Spleen (tissue), 7 donors: ENCODE data around the gene VCPKMT.

Experiments
- CTCF ChIP-seq, 11 experiments: fragments of 200-600 bp in 7 of 11; fragments of 450-650 bp in 4 of 11; sonication (generic) in 4 of 11; IDR thresholded peaks in 8 of 11; conservative IDR thresholded peaks in 3 of 11; 1 replicate in 7 of 11; 2 replicates in 4 of 11; pipeline versions ENCODE4 v1.4.0 to v1.8.0; 2016 to 2021; ENCODE audit warnings: antibody characterized with exemption in 11 of 11, inconsistent platforms in 4 of 11, mild to moderate bottlenecking in 1 of 11
- POLR2A ChIP-seq, 3 donors: fragments of 450-650 bp; IDR thresholded peaks; one replicate each; pipeline ENCODE4 v1.5.1; 2017; ENCODE audit warnings: antibody characterized with exemption in 3 of 3, mild to moderate bottlenecking in 1 of 3
- POLR2AphosphoS5 ChIP-seq, 3 donors: sonication (generic); formaldehyde crosslinking; IDR thresholded peaks; one replicate each; pipeline ENCODE4 v1.5.1; 2017; ENCODE audit warnings: antibody characterized with exemption in 3 of 3
- donor health status: DM: no; HTN: no; CAD: no; lungs with moderate emphysema.
- donor health status: DM: no; HTN: no; CAD: no.
- donor health status: DM: no; HTN: no; CAD: no.

- TF ChIP-seq POLR2A (IDR thresholded peaks at IDR 0.05), result peak in 1 of 3 donors; percentile 62
- peak in 1 of 11 experiments; percentile 16 for TF ChIP-seq CTCF (IDR thresholded peaks at IDR 0.05 in 8 of 11, conservative IDR thresholded peaks at IDR 0.05 in 3 of 11)
- peak in 2 of 3 donors; percentile 65 to 83 for TF ChIP-seq POLR2AphosphoS5 (IDR thresholded peaks at IDR 0.05)
Observed at GRCh38 chr14:50082784-50083466, 33.4 kb downstream of the VCPKMT start.
